Urothelium cell line (cell line): ENCODE results near the gene PCDHB16.
A peak's percentile ranks its signal among the peaks of the same experiment; 100 is the strongest.
"Not testable (repeated sequence)": the region's sequence is repeated elsewhere in the genome, so short reads cannot be mapped to it uniquely, and the experiment has no call there.

Experiments
- DNase-seq: peaks from one replicate; pipeline ENCODE4 v3.0.0; 2011; ENCODE audit warnings: low spot score, mixed read lengths
- FAIRE-seq: peaks from 2 replicates; lab custom pipeline; 2011; peaks lifted over from hg19 to GRCh38; lab: Jason Lieb, UNC

PCDHB16 gene

GRCh38 chr5:141224844-141225243 lies 42.7 kb downstream of the PCDHB16 start:
- not testable (repeated sequence) for DNase-seq, FAIRE-seq

DNA sequence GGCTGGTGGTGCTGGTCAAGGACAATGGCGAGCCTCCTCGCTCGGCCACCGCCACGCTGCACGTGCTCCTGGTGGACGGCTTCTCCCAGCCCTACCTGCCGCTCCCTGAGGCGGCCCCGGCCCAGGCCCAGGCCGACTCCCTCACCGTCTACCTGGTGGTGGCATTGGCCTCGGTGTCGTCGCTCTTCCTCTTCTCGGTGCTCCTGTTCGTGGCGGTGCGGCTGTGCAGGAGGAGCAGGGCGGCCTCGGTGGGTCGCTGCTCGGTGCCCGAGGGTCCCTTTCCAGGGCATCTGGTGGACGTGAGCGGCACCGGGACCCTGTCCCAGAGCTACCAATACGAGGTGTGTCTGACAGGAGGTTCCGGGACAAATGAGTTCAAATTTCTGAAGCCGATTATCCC lies 43.2 kb downstream of the PCDHB16 start:
- DNase-seq, FAIRE-seq: not testable (repeated sequence)

- DNase-seq (peak; percentile 20), FAIRE-seq (no peak)
Measured at GRCh38 chr5:141234109-141234667, 52.0 kb downstream of the PCDHB16 start.
